Prostate gland (tissue), 2 donors: Measurements from ENCODE around the gene MTRFR. TPM values are rescaled to one million over a fixed set of nuclear protein-coding genes. Genes with fewer than 3 reads are reported as not detected.

ENCODE experiments used
- DNase-seq: peaks from one replicate; pipeline ENCODE4 v3.0.0-alpha.2; 2019; ENCODE audit warnings: low spot score
- H3K27ac ChIP-seq, 2 donors: fragments of 200-600 bp; sonication (generic); 2 replicates each; pipeline ENCODE4 v1.5.1; 2017 to 2019
- H3K27me3 ChIP-seq: fragments of 200-600 bp; sonication (generic); replicated peaks from 2 replicates; pipeline ENCODE4 v1.5.1; 2019; ENCODE audit not compliant: insufficient read depth
- H3K36me3 ChIP-seq, 2 donors: fragments of 200-600 bp; sonication (generic); 1 replicate in 1 of 2; 2 replicates in 1 of 2; pipeline versions ENCODE4 v1.5.1 to v1.8.1; 2017 to 2019
- H3K4me1 ChIP-seq: fragments of 200-600 bp; sonication (generic); replicated peaks from 2 replicates; pipeline ENCODE4 v1.5.1; 2019
- H3K4me3 ChIP-seq, 2 donors: fragments of 200-600 bp; sonication (generic); 2 replicates each; pipeline ENCODE4 v1.5.1; 2017 to 2019
- H3K9me3 ChIP-seq: fragments of 200-600 bp; sonication (generic); 2 replicates; pipeline ENCODE4 v1.5.1; 2017
- POLR2A ChIP-seq: fragments of 450-650 bp; IDR thresholded peaks from one replicate; pipeline ENCODE4 v1.6.1; 2016; ENCODE audit warnings: antibody characterized with exemption, mild to moderate bottlenecking
- POLR2AphosphoS5 ChIP-seq: sonication (generic); formaldehyde crosslinking; IDR thresholded peaks from one replicate; pipeline ENCODE4 v1.6.1; 2017; ENCODE audit warnings: antibody characterized with exemption
- WGBS: methylation state at CpG from one replicate; pipeline ENCODE4 v1.1.5; 2018; 5-methylcytosine and 5-hydroxymethylcytosine counted together
- intact Hi-C: fragments of 100-400 bp; cut with DNase I; formaldehyde crosslinking; loops from one replicate; pipeline ENCODE4 v1.14.2; 2022
- total RNA-seq, 2 donors: library from RNA; depleted of rRNA; stranded (reverse); fragments of >200 nt; gene quantifications; one replicate each; pipeline ENCODE4 v1.1.0, GENCODE V29; 2016
- TF ChIP-seq, protein P1 (sequence below), 4 experiments: fragments of 200-600 bp in 2 of 4; fragments of 450-650 bp in 2 of 4; sonication (generic) in 2 of 4; IDR thresholded peaks; 1 replicate in 3 of 4; 2 replicates in 1 of 4; pipeline ENCODE4 v1.5.1; 2016 to 2019; ENCODE audit warnings: antibody characterized with exemption in 4 of 4, mild to moderate bottlenecking in 2 of 4, moderate library complexity in 2 of 4

The MTRFR gene
- total RNA-seq, 2 donors from 2014 or later, result 18.3 to 26.7 TPM

DNA sequence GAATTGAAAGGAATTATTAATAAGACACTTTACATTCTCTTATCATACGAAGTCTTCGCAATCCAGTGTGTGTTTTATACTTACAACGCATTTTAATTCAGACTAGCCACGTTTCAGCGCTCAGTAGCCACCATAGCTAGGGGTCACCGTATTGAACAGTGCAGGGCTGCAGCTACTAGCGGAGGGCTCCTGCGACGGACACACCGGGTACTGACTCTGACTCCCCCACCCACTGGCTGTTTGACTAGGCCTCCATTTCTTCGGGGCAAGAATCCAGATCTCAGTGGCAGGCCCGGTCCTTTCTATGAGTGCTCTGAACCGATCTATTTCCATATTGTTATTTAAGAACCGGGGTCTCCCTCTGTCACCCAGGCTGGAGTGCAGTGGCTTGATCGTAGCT is 39.9 kb downstream of the MTRFR start:
- Histone ChIP-seq H3K4me1 (peaks cover 11% of the 10 kb centered on the region), H3K4me3 (no peak overlapping the region), H3K9me3 (no peaks in the 10 kb centered on the region), H3K27me3 (no peaks in the 10 kb centered on the region), H3K27ac (no peak overlapping the region), H3K36me3 (no peaks in the 10 kb centered on the region)
- DNase-seq, result no peak
- TF ChIP-seq POLR2AphosphoS5 (no peak), POLR2A (no peak)
- TF ChIP-seq, protein P1, sequence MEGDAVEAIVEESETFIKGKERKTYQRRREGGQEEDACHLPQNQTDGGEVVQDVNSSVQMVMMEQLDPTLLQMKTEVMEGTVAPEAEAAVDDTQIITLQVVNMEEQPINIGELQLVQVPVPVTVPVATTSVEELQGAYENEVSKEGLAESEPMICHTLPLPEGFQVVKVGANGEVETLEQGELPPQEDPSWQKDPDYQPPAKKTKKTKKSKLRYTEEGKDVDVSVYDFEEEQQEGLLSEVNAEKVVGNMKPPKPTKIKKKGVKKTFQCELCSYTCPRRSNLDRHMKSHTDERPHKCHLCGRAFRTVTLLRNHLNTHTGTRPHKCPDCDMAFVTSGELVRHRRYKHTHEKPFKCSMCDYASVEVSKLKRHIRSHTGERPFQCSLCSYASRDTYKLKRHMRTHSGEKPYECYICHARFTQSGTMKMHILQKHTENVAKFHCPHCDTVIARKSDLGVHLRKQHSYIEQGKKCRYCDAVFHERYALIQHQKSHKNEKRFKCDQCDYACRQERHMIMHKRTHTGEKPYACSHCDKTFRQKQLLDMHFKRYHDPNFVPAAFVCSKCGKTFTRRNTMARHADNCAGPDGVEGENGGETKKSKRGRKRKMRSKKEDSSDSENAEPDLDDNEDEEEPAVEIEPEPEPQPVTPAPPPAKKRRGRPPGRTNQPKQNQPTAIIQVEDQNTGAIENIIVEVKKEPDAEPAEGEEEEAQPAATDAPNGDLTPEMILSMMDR (IDR thresholded peaks at IDR 0.05), result no peak
- WGBS, result 87% methylated on average over 15 of the region's 15 CpGs
- intact Hi-C loops, result no loop called here

- Histone ChIP-seq H3K27me3 (no peaks in the 10 kb centered on the region), H3K9me3 (no peaks in the 10 kb centered on the region), H3K4me1 (no peaks in the 10 kb centered on the region), H3K27ac (no peak overlapping the region), H3K4me3 (no peak overlapping the region), H3K36me3 (no peaks in the 10 kb centered on the region)
- DNase-seq, result no peak
- TF ChIP-seq, protein P1 (IDR thresholded peaks at IDR 0.05), result no peak
- intact Hi-C loops, result no loop called here
- WGBS, result 59% methylated on average over 2 of the region's 2 CpGs
These were observed 44.9 kb downstream of the MTRFR start for GRCh38 chr12:123278101-123278627.

GRCh38 chr12:123280971-123281370 is 47.7 kb downstream of the MTRFR start:
- Histone ChIP-seq H3K27me3 (no peaks in the 10 kb centered on the region), H3K27ac (no peak overlapping the region), H3K4me1 (no peaks in the 10 kb centered on the region), H3K36me3 (no peaks in the 10 kb centered on the region), H3K9me3 (no peaks in the 10 kb centered on the region), H3K4me3 (no peak overlapping the region)
- no peak for DNase-seq
- intact Hi-C loops, result no loop called here
- 89% methylated on average over 2 of the region's 2 CpGs for WGBS
- TF ChIP-seq POLR2A (no peak), POLR2AphosphoS5 (no peak)
- TF ChIP-seq, protein P1 (IDR thresholded peaks at IDR 0.05), result no peak

- no peak for DNase-seq
- H3K4me3 ChIP-seq, result no peak overlapping the region
- H3K36me3 ChIP-seq, result no peaks in the 10 kb centered on the region
- intact Hi-C loops, result no loop called here
- WGBS, result 89% methylated on average over 10 of the region's 10 CpGs
- H3K27ac ChIP-seq, result no peak overlapping the region
- no peaks in the 10 kb centered on the region for H3K9me3 ChIP-seq
- TF ChIP-seq POLR2A, result no peak
- TF ChIP-seq POLR2AphosphoS5, result no peak
- TF ChIP-seq, protein P1 (IDR thresholded peaks at IDR 0.05), result no peak
- H3K4me1 ChIP-seq, result no peaks in the 10 kb centered on the region
- no peaks in the 10 kb centered on the region for H3K27me3 ChIP-seq
These were observed 48.9 kb downstream of the MTRFR start for GRCh38 chr12:123282111-123282510.

- Histone ChIP-seq H3K27me3 (no peaks in the 10 kb centered on the region), H3K9me3 (no peaks in the 10 kb centered on the region), H3K27ac (no peak overlapping the region), H3K4me3 (no peak overlapping the region), H3K4me1 (no peaks in the 10 kb centered on the region), H3K36me3 (no peaks in the 10 kb centered on the region)
- WGBS, result 92% methylated on average over 8 of the region's 8 CpGs
- TF ChIP-seq, protein P1 (IDR thresholded peaks at IDR 0.05), result no peak
- no peak for TF ChIP-seq POLR2AphosphoS5
- TF ChIP-seq POLR2A, result no peak
- intact Hi-C loops, result no loop called here
- no peak for DNase-seq
These were observed 50.2 kb downstream of the MTRFR start for GRCh38 chr12:123283461-123283860.
